Measurements from ENCODE around the gene RBM45. TPM values are rescaled to one million over a fixed set of nuclear protein-coding genes. Genes with fewer than 3 reads are reported as not detected.

Gene RBM45
- total RNA-seq, 1 experiment from 2014 or later = 10.5 TPM

DNA sequence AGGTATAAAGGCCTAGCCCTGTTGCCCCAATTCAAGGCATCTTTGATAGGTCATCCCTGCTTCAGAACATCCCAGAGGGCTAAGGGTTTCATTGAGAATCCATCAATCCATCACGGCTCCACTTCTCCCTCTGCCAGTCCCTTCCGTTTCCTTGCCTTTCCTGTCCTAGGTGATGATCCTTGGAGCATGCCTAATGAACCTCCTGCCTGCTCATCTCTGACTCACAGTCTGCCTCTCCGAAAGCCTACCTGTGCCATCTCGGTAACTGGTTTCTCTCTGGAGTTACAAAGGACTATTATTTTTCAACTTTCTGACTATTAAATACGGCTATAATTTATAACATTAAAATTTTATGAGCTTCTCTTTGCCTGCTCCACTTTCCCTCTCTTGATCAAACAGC, 45.3 kb downstream of the RBM45 start:
- TF ChIP-seq, protein P1, sequence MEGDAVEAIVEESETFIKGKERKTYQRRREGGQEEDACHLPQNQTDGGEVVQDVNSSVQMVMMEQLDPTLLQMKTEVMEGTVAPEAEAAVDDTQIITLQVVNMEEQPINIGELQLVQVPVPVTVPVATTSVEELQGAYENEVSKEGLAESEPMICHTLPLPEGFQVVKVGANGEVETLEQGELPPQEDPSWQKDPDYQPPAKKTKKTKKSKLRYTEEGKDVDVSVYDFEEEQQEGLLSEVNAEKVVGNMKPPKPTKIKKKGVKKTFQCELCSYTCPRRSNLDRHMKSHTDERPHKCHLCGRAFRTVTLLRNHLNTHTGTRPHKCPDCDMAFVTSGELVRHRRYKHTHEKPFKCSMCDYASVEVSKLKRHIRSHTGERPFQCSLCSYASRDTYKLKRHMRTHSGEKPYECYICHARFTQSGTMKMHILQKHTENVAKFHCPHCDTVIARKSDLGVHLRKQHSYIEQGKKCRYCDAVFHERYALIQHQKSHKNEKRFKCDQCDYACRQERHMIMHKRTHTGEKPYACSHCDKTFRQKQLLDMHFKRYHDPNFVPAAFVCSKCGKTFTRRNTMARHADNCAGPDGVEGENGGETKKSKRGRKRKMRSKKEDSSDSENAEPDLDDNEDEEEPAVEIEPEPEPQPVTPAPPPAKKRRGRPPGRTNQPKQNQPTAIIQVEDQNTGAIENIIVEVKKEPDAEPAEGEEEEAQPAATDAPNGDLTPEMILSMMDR (conservative IDR thresholded peaks at IDR 0.05; ENCODE audit: low read depth, low read length) = no peak
- no peak for TF ChIP-seq EZH2 (IDR thresholded peaks at IDR 0.05; ENCODE audit: low read length, unreplicated experiment)
- no peak for TF ChIP-seq EZH2phosphoT487 (IDR thresholded peaks at IDR 0.05; ENCODE audit: borderline replicate concordance, low read length)
- H3K4me3 ChIP-seq (ENCODE audit: low read length) = peak overlapping the region; percentile 35
- intact Hi-C loops (cut with micrococcal nuclease) = no loop called here
- peak overlapping the region; percentile 73 for H2AFZ ChIP-seq (ENCODE audit: low read length)
- no TSS peak for BruUV-seq (replicated peaks)
- H3K9me3 ChIP-seq (ENCODE audit: low read length) = no peaks in the 10 kb centered on the region
- H3F3A ChIP-seq (ENCODE audit: low read length, unreplicated experiment) = no peaks in the 10 kb centered on the region
- H3K4me2 ChIP-seq (ENCODE audit: low read length) = peak overlapping the region; percentile 76
- POLR2A ChIA-PET (ENCODE audit: unreplicated experiment) = no interaction called here
- peak; percentile 75 for DNase-seq
- CTCF ChIA-PET = no interaction called here
- H3K9me2 ChIP-seq (replicated peaks; ENCODE audit: low read length) = no peaks in the 10 kb centered on the region; the same call in 1 of the 2 replicates
- H3K79me2 ChIP-seq (ENCODE audit: low read length) = no peaks in the 10 kb centered on the region
- H3K27me3 ChIP-seq (ENCODE audit: low read length) = no peaks in the 10 kb centered on the region
- ATAC-seq = peak; percentile 93
- H3K36me3 ChIP-seq (ENCODE audit: low read depth, low read length) = no peaks in the 10 kb centered on the region
- H3K4me1 ChIP-seq (ENCODE audit: insufficient read depth, low read length) = peaks cover 7% of the 10 kb centered on the region
- no peak overlapping the region for H3K9ac ChIP-seq (ENCODE audit: low read length)
- H3K27ac ChIP-seq (ENCODE audit: low read length) = no peak overlapping the region
- H4K20me1 ChIP-seq (ENCODE audit: low read length) = no peaks in the 10 kb centered on the region

DNA sequence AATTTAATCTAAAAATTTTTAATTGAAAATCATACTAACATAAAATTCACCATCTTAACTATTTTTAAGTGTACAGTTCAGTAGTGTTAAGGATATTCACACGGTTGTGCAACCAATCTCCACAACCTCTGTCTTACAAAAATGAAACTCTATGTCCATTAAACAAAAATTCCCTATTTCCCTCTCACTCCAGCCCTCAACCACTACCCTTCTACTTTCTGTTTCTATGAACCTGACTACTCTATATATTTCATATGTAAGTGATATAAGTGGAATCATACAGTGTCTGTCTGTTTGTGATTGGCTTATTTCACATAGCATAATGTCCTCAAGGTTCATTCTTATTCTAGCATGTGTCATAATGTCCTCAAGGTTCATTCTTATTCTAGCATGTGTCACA, 47.7 kb downstream of the RBM45 start:
- H3K4me1 ChIP-seq (ENCODE audit: insufficient read depth, low read length) = peaks cover 14% of the 10 kb centered on the region
- H2AFZ ChIP-seq (ENCODE audit: low read length) = no peak overlapping the region
- no peaks in the 10 kb centered on the region; the same call in 1 of the 2 replicates for H3K9me2 ChIP-seq (replicated peaks; ENCODE audit: low read length)
- no peak overlapping the region for H3K4me2 ChIP-seq (ENCODE audit: low read length)
- no peaks in the 10 kb centered on the region for H3K79me2 ChIP-seq (ENCODE audit: low read length)
- ChIA-PET POLR2A (ENCODE audit: unreplicated experiment) (no interaction called here), CTCF (no interaction called here)
- H3F3A ChIP-seq (ENCODE audit: low read length, unreplicated experiment) = no peaks in the 10 kb centered on the region
- DNase-seq = no peak
- H3K27me3 ChIP-seq (ENCODE audit: low read length) = no peaks in the 10 kb centered on the region
- no peak overlapping the region for H3K9ac ChIP-seq (ENCODE audit: low read length)
- no peaks in the 10 kb centered on the region for H3K36me3 ChIP-seq (ENCODE audit: low read depth, low read length)
- no peaks in the 10 kb centered on the region for H3K9me3 ChIP-seq (ENCODE audit: low read length)
- no TSS peak for BruUV-seq (replicated peaks)
- H3K27ac ChIP-seq (ENCODE audit: low read length) = no peak overlapping the region
- TF ChIP-seq, protein P1 (conservative IDR thresholded peaks at IDR 0.05; ENCODE audit: low read depth, low read length) = no peak
- TF ChIP-seq EZH2 (IDR thresholded peaks at IDR 0.05; ENCODE audit: low read length, unreplicated experiment) (no peak), EZH2phosphoT487 (IDR thresholded peaks at IDR 0.05; ENCODE audit: borderline replicate concordance, low read length) (no peak)
- H3K4me3 ChIP-seq (ENCODE audit: low read length) = no peak overlapping the region
- ATAC-seq = no peak
- intact Hi-C loops (cut with micrococcal nuclease) = no loop called here
- H4K20me1 ChIP-seq (ENCODE audit: low read length) = no peaks in the 10 kb centered on the region

DNA sequence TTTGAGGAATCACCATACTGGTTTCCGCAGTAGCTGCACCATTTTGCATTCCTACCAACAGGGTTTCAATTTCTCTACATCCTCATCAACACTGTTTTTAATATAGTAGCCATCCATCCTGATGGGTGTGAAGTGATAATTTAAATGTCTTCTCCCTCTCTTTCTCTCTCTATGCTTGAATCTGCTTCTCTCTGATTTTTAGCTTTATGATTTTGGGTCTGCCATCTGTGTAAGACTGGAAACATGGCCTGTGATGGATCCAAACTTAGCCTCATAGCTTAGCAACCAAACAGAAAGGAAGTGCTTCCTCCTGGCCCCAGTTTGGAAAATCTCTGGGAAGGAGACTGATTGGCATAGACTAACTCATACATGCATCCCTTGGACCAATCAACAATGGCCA, 48.4 kb downstream of the RBM45 start:
- no peak for ATAC-seq

More for the DNA sequence above, 48.4 kb downstream of the RBM45 start:
- H4K20me1 ChIP-seq (ENCODE audit: low read length) = no peaks in the 10 kb centered on the region
- no TSS peak for BruUV-seq (replicated peaks)
- H3K4me3 ChIP-seq (ENCODE audit: low read length) = no peak overlapping the region
- H3F3A ChIP-seq (ENCODE audit: low read length, unreplicated experiment) = no peaks in the 10 kb centered on the region
- H3K79me2 ChIP-seq (ENCODE audit: low read length) = no peaks in the 10 kb centered on the region
- DNase-seq = no peak
- no peak overlapping the region for H3K9ac ChIP-seq (ENCODE audit: low read length)
- intact Hi-C loops (cut with micrococcal nuclease) = no loop called here
- CTCF ChIA-PET = no interaction called here
- H3K9me2 ChIP-seq (replicated peaks; ENCODE audit: low read length) = no peaks in the 10 kb centered on the region; the same call in 1 of the 2 replicates
- no peak overlapping the region for H2AFZ ChIP-seq (ENCODE audit: low read length)
- H3K27me3 ChIP-seq (ENCODE audit: low read length) = no peaks in the 10 kb centered on the region
- peaks cover 14% of the 10 kb centered on the region for H3K4me1 ChIP-seq (ENCODE audit: insufficient read depth, low read length)
- H3K4me2 ChIP-seq (ENCODE audit: low read length) = no peak overlapping the region
- H3K36me3 ChIP-seq (ENCODE audit: low read depth, low read length) = no peaks in the 10 kb centered on the region
- no peaks in the 10 kb centered on the region for H3K9me3 ChIP-seq (ENCODE audit: low read length)
- H3K27ac ChIP-seq (ENCODE audit: low read length) = no peak overlapping the region
- no peak for TF ChIP-seq EZH2phosphoT487 (IDR thresholded peaks at IDR 0.05; ENCODE audit: borderline replicate concordance, low read length)
- no peak for TF ChIP-seq EZH2 (IDR thresholded peaks at IDR 0.05; ENCODE audit: low read length, unreplicated experiment)
- TF ChIP-seq, protein P1 (conservative IDR thresholded peaks at IDR 0.05; ENCODE audit: low read depth, low read length) = no peak
- POLR2A ChIA-PET (ENCODE audit: unreplicated experiment) = no interaction called here
